HUES48 (cell line): ENCODE data around the gene CEP83.

Experiments
- H3K27ac ChIP-seq: one replicate; pipeline ENCODE4 v1.7.0; 2013; ENCODE audit warnings: low read depth, low read length, inconsistent platforms
- H3K27me3 ChIP-seq: 2 replicates; pipeline ENCODE4 v1.6.1; 2013; ENCODE audit warnings: mild to moderate bottlenecking, low read length; ENCODE audit not compliant: control insufficient read depth, insufficient read depth
- H3K36me3 ChIP-seq: 2 replicates; pipeline ENCODE4 v1.6.1; 2013; ENCODE audit warnings: low read length; ENCODE audit not compliant: control insufficient read depth, insufficient read depth
- H3K4me1 ChIP-seq: 2 replicates; pipeline ENCODE4 v1.6.1; 2013; ENCODE audit warnings: mild to moderate bottlenecking, low read length; ENCODE audit not compliant: control insufficient read depth, insufficient read depth
- H3K4me3 ChIP-seq: 2 replicates; pipeline ENCODE4 v1.5.1; 2013; ENCODE audit warnings: mild to moderate bottlenecking, low read depth, low read length
- H3K9ac ChIP-seq: 2 replicates; pipeline ENCODE4 v1.6.1; 2013; ENCODE audit warnings: mild to moderate bottlenecking, low read depth, low read length, moderate library complexity
- H3K9me3 ChIP-seq: 2 replicates; pipeline ENCODE4 v1.6.1; 2013; ENCODE audit warnings: low read length; ENCODE audit not compliant: control insufficient read depth, insufficient read depth

Gene CEP83

DNA sequence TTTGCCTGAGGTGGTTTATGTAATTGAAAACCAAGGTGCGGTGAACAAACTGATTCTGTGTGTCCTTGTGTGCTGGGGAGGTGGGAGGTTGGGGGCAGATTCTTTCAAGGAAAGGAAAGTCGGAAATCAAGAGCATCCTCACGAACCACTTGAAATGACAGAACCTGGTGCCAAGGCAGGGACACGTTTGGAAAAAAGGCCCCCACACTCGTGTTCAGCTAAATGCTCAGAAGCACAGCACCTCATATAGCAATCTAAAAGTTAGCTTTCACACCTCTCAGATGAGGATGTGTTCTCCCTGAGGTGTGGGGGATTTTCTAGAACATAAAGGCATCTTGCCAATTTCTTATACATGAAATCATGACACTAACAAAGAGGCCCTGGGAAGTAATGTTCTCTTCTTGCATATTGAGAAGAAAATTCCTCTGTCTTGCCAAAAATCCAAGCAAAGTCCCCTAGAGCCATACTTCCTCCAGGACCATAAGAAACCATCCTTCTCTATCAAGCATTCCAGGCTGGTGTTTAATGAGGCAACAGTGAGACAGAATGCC lies 191.7 kb downstream of the CEP83 start:
- H3K9ac ChIP-seq: no peak overlapping the region
- no peak overlapping the region for H3K27ac ChIP-seq

GRCh38 chr12:94267537-94267872 lies 192.2 kb downstream of the CEP83 start:
- Histone ChIP-seq H3K36me3 (no peaks in the 10 kb centered on the region), H3K9me3 (no peaks in the 10 kb centered on the region), H3K9ac (no peak overlapping the region), H3K4me3 (no peak overlapping the region), H3K4me1 (peaks cover 32% of the 10 kb centered on the region), H3K27ac (no peak overlapping the region), H3K27me3 (0 out of 2 replicates have a peak, but pooled peaks cover 3% of the 10 kb centered on the region)

More for the DNA sequence above, 191.7 kb downstream of the CEP83 start:
- no peaks in the 10 kb centered on the region for H3K36me3 ChIP-seq
- peaks cover 28% of the 10 kb centered on the region for H3K4me1 ChIP-seq
- 0 out of 2 replicates have a peak, but pooled peaks cover 3% of the 10 kb centered on the region for H3K27me3 ChIP-seq
- H3K4me3 ChIP-seq: no peak overlapping the region
- no peaks in the 10 kb centered on the region for H3K9me3 ChIP-seq

- H3K4me1 ChIP-seq: peaks cover 37% of the 10 kb centered on the region
- H3K9ac ChIP-seq: no peak overlapping the region
- no peak overlapping the region for H3K4me3 ChIP-seq
- H3K9me3 ChIP-seq: no peaks in the 10 kb centered on the region
- no peaks in the 10 kb centered on the region for H3K36me3 ChIP-seq
- H3K27ac ChIP-seq: no peak overlapping the region
- 0 out of 2 replicates have a peak, but pooled peaks cover 3% of the 10 kb centered on the region for H3K27me3 ChIP-seq
Observed at GRCh38 chr12:94266796-94267536, 192.7 kb downstream of the CEP83 start.

- H3K4me3 ChIP-seq: no peak overlapping the region
- no peaks in the 10 kb centered on the region for H3K36me3 ChIP-seq
- H3K4me1 ChIP-seq: peaks cover 45% of the 10 kb centered on the region
- H3K9ac ChIP-seq: no peak overlapping the region
- H3K27me3 ChIP-seq: 0 out of 2 replicates have a peak, but pooled peaks cover 3% of the 10 kb centered on the region
- H3K9me3 ChIP-seq: no peaks in the 10 kb centered on the region
- no peak overlapping the region for H3K27ac ChIP-seq
Observed at GRCh38 chr12:94265966-94266745, 193.5 kb downstream of the CEP83 start.

GRCh38 chr12:94265539-94265938 lies 194.1 kb downstream of the CEP83 start:
- peaks cover 48% of the 10 kb centered on the region for H3K4me1 ChIP-seq
- H3K9me3 ChIP-seq: no peaks in the 10 kb centered on the region
- no peak overlapping the region for H3K4me3 ChIP-seq
- H3K36me3 ChIP-seq: no peaks in the 10 kb centered on the region
- H3K27ac ChIP-seq: no peak overlapping the region
- H3K27me3 ChIP-seq: 0 out of 2 replicates have a peak, but pooled peaks cover 3% of the 10 kb centered on the region
- H3K9ac ChIP-seq: no peak overlapping the region

DNA sequence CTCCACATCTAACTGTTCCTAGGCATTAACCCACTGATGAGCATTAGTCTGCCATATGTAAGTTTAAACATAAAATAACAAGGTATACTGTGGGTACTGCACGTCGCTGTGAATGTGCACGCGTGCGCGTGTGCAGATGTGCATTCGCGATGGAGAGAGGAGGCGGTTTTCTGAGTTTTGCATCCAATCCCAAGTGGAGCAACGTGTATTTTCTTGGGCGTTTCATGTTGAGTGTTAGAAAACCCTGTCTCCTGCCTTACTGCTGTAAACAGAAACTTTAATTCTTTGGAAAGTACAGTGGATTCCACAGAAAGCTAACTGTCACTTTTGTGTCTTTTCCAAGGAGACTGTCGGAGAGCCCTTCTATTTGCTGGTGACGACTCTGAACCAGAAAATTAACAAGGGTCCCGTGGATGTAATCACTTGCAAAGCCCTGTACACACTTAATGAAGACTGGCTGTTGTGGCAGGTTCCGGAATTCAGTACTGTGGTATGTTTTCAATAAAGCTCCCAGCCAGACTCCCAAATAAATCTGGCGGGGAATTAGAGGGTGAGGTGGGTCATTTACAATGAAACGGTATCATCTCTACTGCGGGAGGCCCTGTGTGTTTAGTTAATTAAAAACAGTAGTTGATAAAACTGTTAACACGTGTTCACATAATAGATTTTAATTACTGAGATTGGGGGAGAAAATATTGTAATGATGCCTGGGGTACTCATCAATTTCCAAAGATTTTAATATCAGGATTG lies 194.8 kb downstream of the CEP83 start:
- H3K27me3 ChIP-seq: 0 out of 2 replicates have a peak, but pooled peaks cover 3% of the 10 kb centered on the region
- no peak overlapping the region for H3K4me3 ChIP-seq
- no peak overlapping the region for H3K9ac ChIP-seq
- no peak overlapping the region for H3K27ac ChIP-seq
- H3K4me1 ChIP-seq: peaks cover 46% of the 10 kb centered on the region
- H3K9me3 ChIP-seq: no peaks in the 10 kb centered on the region
- H3K36me3 ChIP-seq: no peaks in the 10 kb centered on the region

GRCh38 chr12:94263905-94264561 lies 195.6 kb downstream of the CEP83 start:
- Histone ChIP-seq H3K36me3 (no peaks in the 10 kb centered on the region), H3K9ac (no peak overlapping the region), H3K27ac (peak overlapping the region; percentile 39), H3K9me3 (no peaks in the 10 kb centered on the region), H3K27me3 (0 out of 2 replicates have a peak, but pooled peaks cover 3% of the 10 kb centered on the region), H3K4me3 (no peak overlapping the region), H3K4me1 (peaks cover 46% of the 10 kb centered on the region)

GRCh38 chr12:94263011-94263811 lies 196.5 kb downstream of the CEP83 start:
- Histone ChIP-seq H3K9ac (no peak overlapping the region), H3K27me3 (0 out of 2 replicates have a peak, but pooled peaks cover 3% of the 10 kb centered on the region), H3K36me3 (no peaks in the 10 kb centered on the region), H3K4me1 (peaks cover 46% of the 10 kb centered on the region), H3K27ac (no peak overlapping the region), H3K4me3 (no peak overlapping the region), H3K9me3 (no peaks in the 10 kb centered on the region)

GRCh38 chr12:94262228-94263010 lies 197.2 kb downstream of the CEP83 start:
- Histone ChIP-seq H3K4me1 (peaks cover 46% of the 10 kb centered on the region), H3K27me3 (0 out of 2 replicates have a peak, but pooled peaks cover 3% of the 10 kb centered on the region), H3K4me3 (no peak overlapping the region), H3K9me3 (no peaks in the 10 kb centered on the region), H3K36me3 (no peaks in the 10 kb centered on the region), H3K9ac (no peak overlapping the region), H3K27ac (no peak overlapping the region)
